K562 (cell line): ENCODE measurements around the gene GREB1. TPM values are rescaled to one million over a fixed set of nuclear protein-coding genes. Genes with fewer than 3 reads are reported as not detected.

Experiments used
- ATAC-seq: fragments of 200-7000 bp; cut with Tn5 transposase; 3 replicates; pipeline ENCODE4 v1.9.1; 2020; ENCODE audit warnings: moderate library complexity
- BruUV-seq: library from RNA; stranded (reverse); fragments of 400-500 nt; replicated peaks from 2 replicates; lab custom pipeline; 2021; lab: Mats Ljungman, UMichigan
- CTCF ChIA-PET: fragments of 300-600 bp; formaldehyde crosslinking; extraction: SDS; loops from one replicate; lab custom pipeline; 2021; ENCODE audit warnings: low intra/inter-chr PET ratio; lab: Yijun Ruan, JAX
- POLR2A ChIA-PET: fragments of 300-600, 350-650 bp; sonication (Branson Sonifier 250); formaldehyde crosslinking; extraction: SDS; loops from one replicate; lab custom pipeline; 2021; ENCODE audit warnings: antibody characterized with exemption, inconsistent platforms; lab: Yijun Ruan, JAX
- DNase-seq, 4 experiments: peaks; one replicate each; pipeline versions ENCODE4 v3.0.0 to v3.0.0-alpha.2; 2011 to 2018; ENCODE audit warnings: low spot score in 3 of 4, mixed read lengths in 3 of 4; ENCODE audit errors: extremely low read depth in 1 of 4
- FAIRE-seq: peaks from 2 replicates; lab custom pipeline; 2011; peaks lifted over from hg19 to GRCh38; lab: Jason Lieb, UNC
- H2AFZ ChIP-seq: 2 replicates; pipeline ENCODE4 v1.6.0; 2011; ENCODE audit warnings: low read depth, low read length, control low read depth, inconsistent platforms
- H3K27ac ChIP-seq: fragments of 200-600 bp; 3 replicates; pipeline ENCODE4 v1.8.0; 2011; ENCODE audit warnings: low read depth, mild to moderate bottlenecking, control low read depth, inconsistent platforms, low read length, moderate library complexity, mixed read lengths; ENCODE audit errors: extremely low read depth
- H3K27me3 ChIP-seq, 2 experiments: fragments of 300-600 bp in 1 of 2; 2 replicates in 1 of 2; 3 replicates in 1 of 2; pipeline versions ENCODE4 v1.6.0 to v1.8.0; 2011; ENCODE audit warnings: inconsistent platforms in 2 of 2, low read length in 2 of 2, mild to moderate bottlenecking in 1 of 2, mixed read lengths in 1 of 2, moderate library complexity in 1 of 2; ENCODE audit not compliant: control insufficient read depth in 2 of 2, insufficient read depth in 2 of 2
- H3K36me3 ChIP-seq: fragments of 300-600 bp; 3 replicates; pipeline ENCODE4 v1.8.0; 2011; ENCODE audit warnings: mild to moderate bottlenecking, low read length, inconsistent platforms; ENCODE audit not compliant: control insufficient read depth, insufficient read depth
- H3K4me1 ChIP-seq, 2 experiments: fragments of 200-600 bp in 1 of 2; replicated peaks in 1 of 2; 2 replicates in 1 of 2; 3 replicates in 1 of 2; pipeline versions ENCODE4 v1.5.1 to v1.8.0; 2011; ENCODE audit warnings: inconsistent platforms in 2 of 2, low read length in 2 of 2, mild to moderate bottlenecking in 1 of 2, mixed read lengths in 1 of 2, moderate library complexity in 1 of 2; ENCODE audit not compliant: control insufficient read depth in 2 of 2, insufficient read depth in 2 of 2
- H3K4me2 ChIP-seq: 2 replicates; pipeline ENCODE4 v1.6.1; 2011; ENCODE audit warnings: low read length, control low read depth, inconsistent platforms, mixed read lengths; ENCODE audit not compliant: insufficient read depth
- H3K4me3 ChIP-seq: fragments of 200-600 bp; sonication (generic), shearing (Covaris generic); 2 replicates; pipeline ENCODE4 v1.5.1; 2016; ENCODE audit warnings: control low read depth, inconsistent platforms
- H3K79me2 ChIP-seq: fragments of 200-600 bp; 3 replicates; pipeline ENCODE4 v1.8.0; 2011; ENCODE audit warnings: low read length, inconsistent platforms; ENCODE audit not compliant: control insufficient read depth, insufficient read depth
- H3K9ac ChIP-seq, 2 experiments: 2 replicates each; pipeline versions ENCODE4 v1.6.0 to v1.6.1; 2011; ENCODE audit warnings: low read depth in 2 of 2, low read length in 2 of 2, control low read depth in 1 of 2, inconsistent platforms in 1 of 2, mild to moderate bottlenecking in 1 of 2, mixed read lengths in 1 of 2; ENCODE audit not compliant: insufficient read depth in 1 of 2
- H3K9me1 ChIP-seq: one replicate; pipeline ENCODE4 v1.6.0; 2011; ENCODE audit warnings: inconsistent platforms, mild to moderate bottlenecking, low read length, moderate library complexity; ENCODE audit not compliant: control insufficient read depth, insufficient read depth
- H3K9me3 ChIP-seq: replicated peaks from 2 replicates; pipeline ENCODE4 v1.5.1; 2011; ENCODE audit warnings: low read depth, low read length, inconsistent platforms; ENCODE audit not compliant: control insufficient read depth, insufficient read depth
- H4K20me1 ChIP-seq: replicated peaks from 2 replicates; pipeline ENCODE4 v1.6.1; 2011; ENCODE audit warnings: low read length, inconsistent platforms, mixed read lengths; ENCODE audit not compliant: control insufficient read depth, insufficient read depth
- CREB3L1 ChIP-seq: fragments of 450-650 bp; IDR thresholded peaks from 2 replicates; pipeline ENCODE4 v1.6.1; 2014; ENCODE audit warnings: low read depth, mild to moderate bottlenecking, moderate library complexity, borderline replicate concordance
- EGR1 ChIP-seq: fragments of 450-650 bp; conservative IDR thresholded peaks from 2 replicates; pipeline ENCODE4 v1.6.1; 2017; ENCODE audit warnings: mild to moderate bottlenecking
- ETV1 ChIP-seq: fragments of 450-650 bp; conservative IDR thresholded peaks from 2 replicates; pipeline ENCODE4 v1.6.1; 2016; ENCODE audit warnings: missing genetic modification characterization, control low read depth, low read depth, missing compliant biosample characterization
- FIP1L1 ChIP-seq: fragments of 200-400 bp; formaldehyde crosslinking; IDR thresholded peaks from 2 replicates; pipeline ENCODE4 v1.6.1; 2018; ENCODE audit warnings: mild to moderate bottlenecking, low read depth, low read length; ENCODE audit not compliant: poor library complexity, severe bottlenecking
- HDAC3 ChIP-seq: fragments of 450-650 bp; IDR thresholded peaks from 2 replicates; pipeline ENCODE4 v1.6.1; 2018; ENCODE audit warnings: borderline replicate concordance, mild to moderate bottlenecking, moderate library complexity; ENCODE audit not compliant: partially characterized antibody
- NRF1 ChIP-seq, 2 experiments: fragments of 450-650 bp; IDR thresholded peaks in 1 of 2; conservative IDR thresholded peaks in 1 of 2; 2 replicates each; pipeline ENCODE4 v1.6.1; 2014; ENCODE audit warnings: mild to moderate bottlenecking in 2 of 2
- RNF2 ChIP-seq: sonication (generic); IDR thresholded peaks from 2 replicates; pipeline ENCODE4 v1.6.1; 2016
- TBP ChIP-seq: optimal IDR thresholded peaks from 2 replicates; pipeline ENCODE3; 2011; ENCODE audit warnings: low read depth, low read length, improper control_type of control experiment
- ZFP36 ChIP-seq: fragments of 150-350 bp; IDR thresholded peaks from 2 replicates; pipeline ENCODE4 v1.6.1; 2018; ENCODE audit warnings: low read length, low read depth; ENCODE audit not compliant: partially characterized antibody
- ZNF224 ChIP-seq: sonication (generic); formaldehyde crosslinking; IDR thresholded peaks from 2 replicates; pipeline ENCODE4 v1.8.0; 2022; ENCODE audit warnings: mild to moderate bottlenecking, missing genetic modification reagents
- WGBS: fragments of 100-300 bp; shearing (Covaris generic); methylation state at CpG from one replicate; pipeline ENCODE4 v1.1.6; 2016; ENCODE audit warnings: low coverage, mixed read lengths; ENCODE audit not compliant: insufficient coverage; ENCODE audit errors: missing lambda C conversion rate; 5-methylcytosine and 5-hydroxymethylcytosine counted together
- in situ Hi-C: fragments of 300-500 bp; cut with MboI; formaldehyde crosslinking; loops from 4 replicates; pipeline ENCODE4 v1.15.0; 2018; ENCODE audit warnings: inconsistent platforms, mixed read lengths
- intact Hi-C: fragments of 100-400 bp; cut with micrococcal nuclease; formaldehyde crosslinking; loops from 2 replicates; pipeline ENCODE4 v1.14.2; 2022
- polyA plus RNA-seq, 8 experiments: library from polyadenylated mRNA; depleted of rRNA in 4 of 8; stranded (reverse) in 5 of 8; unstranded in 3 of 8; fragments of >200 nt; fragmentation: Nextera tagmentation in 2 of 8; fragmentation: Illumina TruSeq in 1 of 8; extraction: Ambion mirVana in 2 of 8; extraction: Trizol in 1 of 8; gene quantifications; 2 replicates each; pipeline versions ENCODE4 v1.2.1 to v1.2.3, GENCODE V29; 2011 to 2014; ENCODE audit warnings: inconsistent platforms in 1 of 8, missing spikeins in 1 of 8
- total RNA-seq, 7 experiments: library from RNA; depleted of rRNA in 6 of 7; stranded (reverse); fragments of >200 nt in 6 of 7; fragmentation: Illumina TruSeq in 2 of 7; extraction: Trizol in 2 of 7; gene quantifications; 2 replicates each; pipeline versions ENCODE4 v1.2.1 to v1.2.3, GENCODE V29; 2011 to 2021; ENCODE audit warnings: low replicate concordance in 1 of 7
- TF ChIP-seq, protein P1 (sequence below): fragments of 250-450 bp; sonication (Bioruptor Pico); IDR thresholded peaks from 2 replicates; pipeline ENCODE4 v1.5.0; 2021

Gene GREB1
- total and polyA plus RNA-seq, 9 of the 15 experiments (the other 6 are each of a cell fraction or from before 2014, with no cell fraction given) = 0.04 to 0.86 (median 0.10) TPM; not detected in 1

- TF ChIP-seq CREB3L1 (no peak), RNF2 (no peak), FIP1L1 (no peak), NRF1 (conservative IDR thresholded peaks at IDR 0.05 in 1 of 2, IDR thresholded peaks at IDR 0.05 in 1 of 2) (0 out of 4 replicates have a peak, but pooled peaks of 1 of the 2 experiments have one; percentile 10), HDAC3 (no peak), TBP (peak; percentile 87), ETV1 (tag) (peak; percentile 84)
- TF ChIP-seq, all 486 proteins: peak for 9
These were observed 122.8 kb downstream of the GREB1 start (continued) for GRCh38 chr2:11656671-11657101.

DNA sequence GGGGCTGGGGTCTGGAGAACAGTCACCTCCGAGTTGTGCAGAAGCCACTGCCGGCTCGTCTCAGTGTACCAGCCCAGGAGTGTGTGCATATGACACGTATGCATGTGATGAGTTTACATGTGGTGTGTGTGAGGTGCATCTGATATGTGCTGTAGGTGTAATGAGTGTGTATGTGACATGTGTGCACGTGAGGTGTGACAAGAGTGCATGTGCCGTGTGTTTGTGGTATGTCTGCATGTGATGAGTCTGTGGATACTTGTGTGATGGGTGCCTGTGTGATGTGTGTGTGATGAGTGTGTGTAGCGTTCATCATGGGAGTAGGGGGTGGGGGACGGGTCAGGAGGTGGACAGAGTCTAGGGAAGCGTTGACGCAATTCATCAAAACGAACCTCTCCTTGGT is 123.3 kb downstream of the GREB1 start:
- intact Hi-C loops = no loop called here
- H3K9me1 ChIP-seq = no peaks in the 10 kb centered on the region
- no TSS peak for BruUV-seq
- TF ChIP-seq ZNF224 (CRISPR knock-in tag) (no peak), EGR1 (no peak), ZFP36 (no peak)
- TF ChIP-seq, protein P1, sequence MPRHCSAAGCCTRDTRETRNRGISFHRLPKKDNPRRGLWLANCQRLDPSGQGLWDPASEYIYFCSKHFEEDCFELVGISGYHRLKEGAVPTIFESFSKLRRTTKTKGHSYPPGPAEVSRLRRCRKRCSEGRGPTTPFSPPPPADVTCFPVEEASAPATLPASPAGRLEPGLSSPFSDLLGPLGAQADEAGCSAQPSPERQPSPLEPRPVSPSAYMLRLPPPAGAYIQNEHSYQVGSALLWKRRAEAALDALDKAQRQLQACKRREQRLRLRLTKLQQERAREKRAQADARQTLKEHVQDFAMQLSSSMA (CRISPR knock-in tag) = no peak
- TF ChIP-seq, all 486 proteins: peak for 0
- H3K4me3 ChIP-seq = no peak overlapping the region
- ATAC-seq (no peak), FAIRE-seq (no peak), DNase-seq (no peak)
- ChIA-PET CTCF (no interaction called here), POLR2A (no interaction called here)
- H3K9me3 ChIP-seq = peaks cover 2% of the 10 kb centered on the region; the same call in 1 of the 2 replicates
- peak overlapping the region; percentile 82; the same call in 1 of the 2 replicates for H2AFZ ChIP-seq
- peaks cover 10 to 12% of the 10 kb centered on the region in 2 experiments; a peak in 4 of 5 replicates for H3K4me1 ChIP-seq
- no peaks in the 10 kb centered on the region for H3K36me3 ChIP-seq
- WGBS = 7% methylated on average over 8 of the region's 11 CpGs
- peak overlapping the region in 1 of 2 experiments; percentile 86; a peak in 2 of 4 replicates for H3K9ac ChIP-seq
- H3K27ac ChIP-seq = no peak overlapping the region
- peaks cover 20 to 64% of the 10 kb centered on the region in 2 experiments; a peak in 4 of 5 replicates for H3K27me3 ChIP-seq
- H3K4me2 ChIP-seq = peak overlapping the region; percentile 37; the same call in 1 of the 2 replicates
- H3K79me2 ChIP-seq = no peaks in the 10 kb centered on the region
- in situ Hi-C loops = no loop called here
- H4K20me1 ChIP-seq = no peaks in the 10 kb centered on the region
